HL-60/S4 treated with phorbol 12-myristate 13-acetate at 8.2 ng/mL for 4 days and 3 days (cell line): Measurements from ENCODE around the gene FGF11.
"Not testable (repeated sequence)": the region's sequence is repeated elsewhere in the genome, so short reads cannot be mapped to it uniquely, and the experiment has no call there.

Experiments used
- in situ Hi-C: fragments of 300-500 bp; cut with MboI; formaldehyde crosslinking; loops from 2 replicates; pipeline ENCODE4 v1.15.0; 2022; ENCODE audit warnings: low sequenced_read_pairs

Gene FGF11

DNA sequence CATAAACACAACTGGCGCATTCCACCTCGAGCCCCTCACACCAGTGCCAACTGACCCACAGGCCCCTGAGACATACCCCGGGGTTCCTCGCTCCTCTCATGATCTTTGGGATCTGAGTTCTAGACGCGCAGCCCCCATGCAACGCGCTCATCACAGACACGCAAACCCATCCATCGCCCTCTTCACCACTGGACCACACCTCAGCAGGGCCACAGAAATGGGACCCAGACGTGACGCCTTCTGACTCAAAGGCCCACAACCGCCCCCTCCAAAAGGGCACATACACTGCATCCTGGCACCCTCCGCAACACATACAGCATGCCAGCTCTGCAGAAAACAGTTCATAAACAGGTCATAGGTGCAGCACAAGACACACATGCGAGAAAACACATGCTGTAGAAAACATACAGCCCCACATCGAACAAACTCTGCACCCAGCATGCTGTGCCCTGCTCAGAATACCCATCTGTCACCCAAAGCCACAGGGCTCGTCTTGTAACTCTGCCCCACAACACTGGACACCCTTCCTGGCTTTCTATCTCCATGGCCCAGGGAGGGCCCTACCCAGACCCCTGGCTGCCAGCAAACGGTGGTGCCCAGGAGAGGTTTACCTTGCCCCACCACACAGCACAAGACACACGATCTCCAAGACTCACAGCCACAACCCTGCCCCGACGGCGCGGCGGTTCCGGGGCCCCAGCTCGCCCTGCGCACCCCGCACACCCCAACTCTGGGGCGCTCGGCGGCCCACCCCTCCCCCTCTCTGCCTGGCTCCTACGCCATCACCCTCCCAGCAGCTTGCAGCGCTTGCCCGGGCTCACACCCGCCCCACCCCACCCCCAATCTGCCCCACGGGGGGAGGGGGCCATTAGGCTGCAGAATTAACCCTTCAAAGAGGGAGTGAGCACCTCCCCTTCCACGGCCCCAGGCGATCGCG is 39.2 kb downstream of the FGF11 start:
- in situ Hi-C loops: no loop called here

DNA sequence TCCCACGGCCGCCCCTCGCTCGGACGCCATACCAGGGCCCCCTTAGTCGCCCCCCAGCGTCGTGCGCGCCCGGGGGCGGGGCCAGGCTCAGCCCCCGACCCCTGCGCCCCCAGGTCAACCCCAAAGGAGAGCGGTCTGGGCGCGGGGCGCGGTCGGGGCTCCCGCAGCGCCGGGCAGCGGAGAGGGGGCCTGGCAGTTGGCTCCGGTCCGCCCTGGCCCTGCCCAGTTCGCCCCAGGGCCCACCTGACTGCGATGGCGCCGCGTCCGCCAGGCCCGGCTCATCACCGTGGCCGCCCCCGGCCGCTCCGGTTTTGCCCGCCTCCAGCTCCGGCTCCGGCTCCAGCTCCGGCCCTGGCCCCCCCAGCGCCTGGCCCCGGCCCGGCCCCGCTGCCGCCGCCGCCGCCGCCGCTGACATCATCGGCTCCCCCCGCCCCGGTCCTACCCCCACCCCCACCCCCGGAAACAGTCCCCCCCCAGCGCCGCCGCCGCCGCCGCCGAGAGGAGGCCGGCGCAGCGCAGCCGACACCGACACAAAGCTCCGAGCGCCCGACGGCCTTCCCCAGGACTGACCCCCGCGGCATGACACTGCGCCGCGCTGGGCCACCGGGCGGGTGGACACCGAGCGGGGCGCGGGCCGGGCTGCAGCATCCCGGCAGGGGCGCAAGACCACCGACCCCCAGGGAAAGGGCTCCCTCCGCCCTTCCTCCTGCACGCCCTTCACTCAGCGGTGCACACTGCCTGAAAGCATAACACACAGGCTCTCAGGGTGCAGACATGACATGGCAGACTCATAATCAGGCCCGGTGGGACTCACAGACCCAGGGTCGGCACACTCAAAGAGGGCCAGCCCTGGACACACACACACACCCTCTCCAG is 40.1 kb downstream of the FGF11 start, which contains the start of gene ZBTB4:
Gene ZBTB4, minus strand, starts transcription at position 419 of the 876 bp plus-strand sequence. CDS start 12,830 bp downstream, outside the sequence.
- in situ Hi-C loops: no loop called here

DNA sequence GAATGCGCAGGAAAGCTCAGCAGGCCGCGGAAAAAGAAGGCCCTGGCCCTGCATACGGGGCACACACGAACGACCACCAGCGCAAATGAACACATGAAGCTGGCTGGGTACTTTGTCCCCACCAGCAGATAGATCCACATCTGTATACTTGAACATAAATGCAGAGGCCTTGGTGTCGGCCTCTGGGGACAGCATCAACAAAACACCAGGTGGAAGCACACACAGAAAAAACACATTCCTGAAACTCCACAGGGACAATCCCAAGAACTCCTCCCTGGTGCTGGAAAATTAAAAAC is 40.7 kb downstream of the FGF11 start:
- in situ Hi-C loops: no loop called here

DNA sequence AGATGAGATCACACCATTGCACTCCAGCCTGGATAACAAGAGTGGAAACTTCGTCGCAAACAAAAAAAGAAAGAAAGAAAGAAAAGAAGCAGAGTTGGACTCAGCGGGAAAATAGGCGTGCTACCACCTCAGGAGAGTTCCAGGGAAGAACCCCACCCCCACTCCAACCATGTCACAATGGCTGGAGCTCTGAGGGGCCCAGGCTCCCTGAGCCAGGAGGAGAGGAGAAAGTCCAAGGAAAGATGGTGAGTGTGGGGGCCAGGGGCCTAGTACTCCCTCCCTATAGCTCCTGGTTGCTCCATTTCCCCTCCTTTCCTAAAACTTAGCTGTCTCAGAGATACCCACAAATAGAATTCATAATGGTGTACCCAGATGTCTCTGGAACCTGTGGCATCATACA is 42.0 kb downstream of the FGF11 start, which contains the start of gene SLC35G6:
Gene SLC35G6, plus strand, starts transcription at position 172 of the 400 bp plus-strand sequence. Its CDS starts 71 bp downstream, at position 243.
- in situ Hi-C loops: not testable (repeated sequence)

DNA sequence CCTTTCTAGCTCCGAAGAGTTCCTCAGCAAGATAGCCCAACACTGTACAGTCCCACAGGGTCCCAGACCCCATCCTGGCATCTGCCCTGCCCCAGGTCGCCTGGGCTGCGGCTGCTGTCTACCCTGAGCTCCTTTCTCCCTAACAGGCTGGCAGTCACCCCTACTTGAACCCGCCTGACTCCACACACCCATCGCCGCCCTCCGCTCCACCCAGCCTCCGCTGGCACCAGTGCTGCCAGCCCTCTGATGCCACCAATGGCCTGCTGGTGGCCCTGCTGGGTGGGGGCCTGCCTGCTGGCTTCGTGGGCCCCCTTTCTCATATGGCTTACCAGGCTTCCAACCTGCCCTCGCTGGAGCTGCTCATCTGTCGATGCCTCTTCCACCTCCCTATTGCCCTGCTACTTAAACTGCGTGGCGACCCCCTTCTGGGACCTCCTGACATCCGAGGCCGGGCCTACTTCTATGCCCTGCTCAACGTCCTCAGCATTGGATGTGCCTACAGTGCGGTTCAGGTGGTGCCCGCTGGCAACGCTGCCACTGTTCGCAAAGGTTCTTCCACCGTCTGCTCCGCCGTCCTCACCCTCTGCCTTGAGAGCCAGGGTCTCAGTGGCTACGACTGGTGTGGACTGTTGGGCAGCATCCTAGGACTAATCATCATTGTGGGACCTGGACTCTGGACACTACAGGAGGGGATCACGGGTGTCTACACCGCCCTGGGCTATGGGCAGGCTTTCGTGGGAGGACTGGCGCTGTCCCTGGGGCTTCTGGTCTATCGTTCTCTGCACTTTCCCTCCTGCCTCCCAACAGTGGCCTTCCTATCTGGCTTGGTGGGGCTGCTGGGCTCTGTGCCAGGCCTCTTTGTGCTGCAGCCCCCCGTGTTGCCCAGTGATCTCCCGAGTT is 42.8 kb downstream of the FGF11 start:
- in situ Hi-C loops: not testable (repeated sequence)

DNA sequence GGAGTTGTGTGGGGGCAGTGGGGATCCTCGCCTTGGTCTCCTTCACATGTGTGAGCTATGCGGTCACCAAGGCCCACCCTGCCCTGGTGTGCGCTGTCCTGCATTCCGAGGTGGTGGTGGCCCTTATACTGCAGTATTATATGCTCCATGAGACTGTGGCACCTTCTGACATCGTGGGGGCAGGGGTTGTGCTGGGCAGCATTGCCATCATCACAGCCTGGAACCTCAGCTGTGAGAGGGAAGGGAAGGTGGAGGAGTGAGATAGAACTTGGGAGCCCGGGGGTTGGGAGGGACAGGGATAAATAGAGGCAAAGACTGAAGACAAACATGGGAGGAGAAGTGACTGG is 43.4 kb downstream of the FGF11 start:
- in situ Hi-C loops: not testable (repeated sequence)

DNA sequence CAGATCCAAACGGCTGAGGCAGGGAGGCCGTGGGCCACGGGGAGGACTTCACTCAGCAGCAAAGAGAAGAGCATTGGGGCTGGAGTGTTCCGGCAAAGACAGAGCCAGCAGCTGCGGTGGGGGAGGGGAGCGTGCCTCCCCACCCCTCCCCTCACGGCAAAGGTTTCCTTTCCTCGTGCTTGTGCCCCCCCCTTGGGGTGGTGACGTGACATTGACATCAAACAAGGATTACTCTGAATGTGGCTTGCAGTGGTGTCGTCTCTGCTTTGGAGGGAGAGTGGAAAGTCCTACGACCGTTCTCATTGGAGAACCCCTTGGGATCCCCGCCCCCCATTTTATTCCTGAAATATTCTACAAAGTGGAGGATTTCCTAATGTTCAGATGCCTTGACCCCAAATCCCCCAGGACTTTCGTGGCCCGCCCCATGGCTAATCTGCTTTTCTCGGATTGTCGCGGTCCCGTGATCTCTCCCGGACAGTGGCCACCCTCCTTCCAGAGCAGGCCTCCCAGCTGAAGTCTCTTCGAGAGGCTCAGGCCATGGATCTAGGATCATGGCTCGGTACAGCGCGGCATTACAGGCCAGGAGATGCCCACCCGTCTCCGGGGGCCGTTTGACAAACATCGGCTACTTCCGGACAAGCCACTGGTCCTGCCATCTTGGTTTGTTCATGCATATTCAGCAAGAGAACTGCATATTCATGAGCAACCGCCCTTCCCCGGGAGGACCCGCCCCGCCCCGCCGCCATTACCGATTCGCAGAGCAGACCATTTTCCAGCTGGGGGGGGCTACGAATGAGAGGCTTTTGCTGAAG is 44.1 kb downstream of the FGF11 start:
- in situ Hi-C loops: no loop called here

DNA sequence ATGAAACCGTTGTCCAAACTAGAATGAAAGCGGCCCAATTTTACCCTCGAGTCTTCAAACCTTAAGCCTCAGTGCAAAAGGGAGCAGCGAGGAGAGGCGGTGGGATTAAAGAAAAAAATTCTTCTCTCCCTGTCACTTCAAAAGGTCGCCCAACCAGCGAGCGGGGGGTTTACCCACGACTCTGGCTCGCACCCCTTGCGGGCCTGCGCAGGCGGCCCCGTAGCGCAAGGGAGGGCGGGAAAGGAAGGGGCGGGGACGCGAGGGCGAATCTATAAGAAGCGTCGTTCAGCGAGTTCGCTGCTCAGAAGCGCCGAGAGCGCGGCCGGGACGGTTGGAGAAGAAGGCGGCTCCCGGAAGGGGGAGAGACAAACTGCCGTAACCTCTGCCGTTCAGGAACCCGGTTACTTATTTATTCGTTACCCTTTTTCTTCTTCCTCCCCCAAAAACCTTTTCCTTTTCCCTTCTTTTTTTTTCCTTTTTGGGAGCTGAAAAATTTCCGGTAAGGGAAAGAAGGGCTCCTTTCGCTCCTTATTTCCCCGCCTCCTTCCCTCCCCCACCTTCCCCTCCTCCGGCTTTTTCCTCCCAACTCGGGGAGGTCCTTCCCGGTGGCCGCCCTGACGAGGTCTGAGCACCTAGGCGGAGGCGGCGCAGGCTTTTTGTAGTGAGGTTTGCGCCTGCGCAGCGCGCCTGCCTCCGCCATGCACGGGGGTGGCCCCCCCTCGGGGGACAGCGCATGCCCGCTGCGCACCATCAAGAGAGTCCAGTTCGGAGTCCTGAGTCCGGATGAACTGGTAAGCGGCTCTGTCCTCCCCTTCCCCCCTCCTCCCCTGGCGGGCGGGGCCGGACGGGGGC is 45.0 kb downstream of the FGF11 start, which contains the start of gene POLR2A:
Gene POLR2A, plus strand, starts transcription at position 300 of the 852 bp plus-strand sequence.
- in situ Hi-C loops: no loop called here

DNA sequence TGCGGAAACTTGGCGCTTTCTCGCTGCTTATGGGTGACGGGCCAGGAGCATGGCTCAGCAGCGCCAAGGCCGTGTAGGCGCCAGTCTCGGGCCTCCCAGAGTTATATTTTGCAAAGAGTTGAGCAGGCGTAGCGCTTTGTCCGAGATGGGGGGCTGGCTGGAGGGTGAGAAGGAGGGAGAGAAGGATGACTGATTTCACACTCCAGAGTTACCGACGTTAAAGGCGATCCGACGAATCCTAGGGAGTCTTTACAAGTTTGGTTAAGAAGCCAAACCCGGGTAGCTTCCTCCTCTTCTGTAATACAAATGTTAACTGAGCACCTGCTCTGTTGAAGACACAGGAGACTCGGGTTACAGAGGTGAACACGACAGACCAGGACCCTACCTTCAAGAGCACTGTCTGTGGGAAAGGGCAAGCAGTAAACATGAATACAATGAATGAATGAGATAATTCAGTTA is 45.6 kb downstream of the FGF11 start:
- in situ Hi-C loops: no loop called here

DNA sequence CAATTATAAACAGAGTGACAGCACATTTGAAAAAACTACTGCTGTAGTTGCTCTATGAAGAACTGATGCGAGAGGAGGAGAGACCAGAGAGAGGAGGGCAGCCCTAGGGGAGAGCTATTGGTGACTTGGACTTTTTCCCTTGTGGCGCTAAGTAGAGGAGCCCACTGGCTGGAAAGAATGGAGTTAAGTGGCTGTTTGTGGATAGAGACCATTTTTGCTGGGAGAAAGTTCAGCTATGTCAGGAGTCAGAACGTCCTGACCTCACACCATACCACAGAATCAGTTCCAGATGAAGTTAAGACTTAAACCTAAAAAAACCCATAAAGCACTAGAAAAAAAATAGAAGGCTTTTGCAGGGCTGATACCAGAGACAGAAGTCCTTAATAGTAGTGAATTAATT is 46.9 kb downstream of the FGF11 start:
- in situ Hi-C loops: no loop called here

DNA sequence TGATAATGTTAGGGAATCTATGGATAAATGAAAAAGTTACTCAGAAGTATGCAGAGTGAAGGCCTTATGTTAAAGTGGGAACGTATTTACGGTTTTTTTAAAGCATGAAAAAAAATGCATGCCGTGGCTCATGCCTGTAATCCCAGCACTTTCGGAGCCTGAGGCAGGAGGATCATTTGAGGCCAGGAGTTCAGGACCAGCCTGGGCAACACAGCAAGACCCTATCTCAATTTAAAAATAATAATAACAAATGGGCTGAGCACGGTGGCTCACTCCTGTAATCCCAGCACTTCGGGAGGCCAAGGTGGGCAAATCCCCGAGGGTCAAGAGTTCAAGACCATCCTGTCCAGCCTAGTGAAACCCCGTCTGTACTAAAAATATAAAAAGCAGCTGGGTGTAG is 50.8 kb downstream of the FGF11 start:
- in situ Hi-C loops: no loop called here

DNA sequence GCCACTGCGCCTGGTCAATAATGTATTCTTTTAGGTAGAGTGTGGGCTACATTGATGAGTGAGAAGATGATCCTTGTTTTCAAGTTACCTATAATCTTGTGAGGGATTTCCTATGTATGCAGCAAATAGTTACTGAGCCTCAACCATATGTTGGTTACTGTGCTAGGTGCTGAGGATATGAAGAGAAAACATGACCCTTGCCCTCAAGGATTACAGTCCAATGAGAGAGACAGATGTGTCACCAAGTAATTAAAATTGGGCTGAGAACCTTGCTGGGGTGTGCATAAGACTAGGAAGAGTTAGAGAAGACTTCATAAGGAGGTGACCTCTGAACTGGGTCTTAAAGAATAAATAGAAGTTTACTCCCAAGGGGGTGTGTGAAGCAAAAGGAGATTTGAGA is 52.3 kb downstream of the FGF11 start:
- in situ Hi-C loops: no loop called here

DNA sequence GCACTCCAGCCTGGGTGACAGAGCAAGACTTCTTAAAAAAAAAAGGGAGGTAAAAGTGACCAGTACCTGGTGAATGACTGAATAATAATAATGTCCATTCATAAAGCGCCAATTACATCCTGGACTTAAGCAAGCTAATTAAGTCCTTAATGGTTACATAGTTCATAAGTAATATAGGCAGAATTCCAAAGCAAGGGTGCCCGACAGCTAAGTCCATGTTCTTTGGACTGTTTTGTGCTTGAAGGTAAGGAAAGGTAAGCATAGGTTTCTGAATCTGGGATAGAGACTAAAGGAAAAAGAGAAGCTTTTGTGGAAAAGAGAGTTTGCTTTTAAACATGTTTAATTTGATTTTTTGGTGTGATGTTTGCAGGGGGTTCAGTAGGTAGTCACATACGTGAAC is 54.6 kb downstream of the FGF11 start:
- in situ Hi-C loops: no loop called here
